Smooth muscle cell of the brain vasculature (primary cell): ENCODE results near the gene GSC.
"Not testable (repeated sequence)": the region's sequence is repeated elsewhere in the genome, so short reads cannot be mapped to it uniquely, and the experiment has no call there.

Experiments
- DNase-seq: peaks from one replicate; pipeline ENCODE4 v3.0.0-alpha.2; 2012; ENCODE audit warnings: low read depth, low spot score

Gene GSC

GRCh38 chr14:94769391-94770250 is at the start of gene GSC:
Gene GSC, minus strand, starts transcription at chr14:94770113. Its CDS starts 98 bp downstream, at chr14:94770015.
- DNase-seq, result no peak

- DNase-seq, result no peak
These were observed 49.6 kb upstream of the GSC start for GRCh38 chr14:94819531-94819930.

- DNase-seq, result no peak
These were observed 46.2 kb upstream of the GSC start for GRCh38 chr14:94816113-94816512.

GRCh38 chr14:94805680-94806288 is 35.9 kb upstream of the GSC start:
- DNase-seq, result no peak

GRCh38 chr14:94801225-94801624 is 31.3 kb upstream of the GSC start:
- no peak for DNase-seq

GRCh38 chr14:94800764-94801163 is 30.9 kb upstream of the GSC start:
- DNase-seq, result not testable (repeated sequence)

GRCh38 chr14:94797887-94798286 is 28.0 kb upstream of the GSC start:
- DNase-seq, result no peak

- DNase-seq, result no peak
These were observed 26.4 kb upstream of the GSC start for GRCh38 chr14:94796278-94796677.

GRCh38 chr14:94795372-94795771 is 25.5 kb upstream of the GSC start:
- DNase-seq, result no peak

GRCh38 chr14:94793901-94794300 is 24.0 kb upstream of the GSC start:
- DNase-seq, result no peak

GRCh38 chr14:94787655-94788054 is 17.7 kb upstream of the GSC start:
- DNase-seq, result no peak

GRCh38 chr14:94787092-94787491 is 17.2 kb upstream of the GSC start:
- no peak for DNase-seq

GRCh38 chr14:94780536-94781399 is 10.9 kb upstream of the GSC start:
- no peak for DNase-seq

- no peak for DNase-seq
These were observed 9.8 kb upstream of the GSC start for GRCh38 chr14:94779713-94780112.

GRCh38 chr14:94775871-94776210 is 5.9 kb upstream of the GSC start:
- no peak for DNase-seq

- no peak for DNase-seq
These were observed 5.4 kb upstream of the GSC start for GRCh38 chr14:94775091-94775870.

GRCh38 chr14:94774344-94775090 is 4.6 kb upstream of the GSC start:
- DNase-seq, result no peak

GRCh38 chr14:94773655-94774343 is 3.9 kb upstream of the GSC start:
- DNase-seq, result no peak

GRCh38 chr14:94773061-94773648 is 3.2 kb upstream of the GSC start:
- DNase-seq, result no peak

- no peak for DNase-seq
These were observed 2.6 kb upstream of the GSC start for GRCh38 chr14:94772548-94772947.
